Fibroblast of skin of scalp (primary cell): Measurements from ENCODE around the gene CCNE1. TPM values are rescaled to one million over a fixed set of nuclear protein-coding genes. Genes with fewer than 3 reads are reported as not detected.

Experiments used
- DNase-seq: peaks from one replicate; pipeline ENCODE4 v3.0.0-alpha.2; 2013
- polyA plus RNA-seq, 2 experiments: library from polyadenylated mRNA; unstranded; fragments of 120-200 nt; gene quantifications; one replicate each; pipeline ENCODE4 v1.2.1, GENCODE V29; 2013; ENCODE audit not compliant: insufficient read length in 2 of 2

The CCNE1 gene
- 7.4 TPM for polyA plus RNA-seq (2013, experiment 1 of 2; ENCODE audit: insufficient read length)
- 6.5 TPM for polyA plus RNA-seq (2013, experiment 2 of 2; ENCODE audit: insufficient read length)

GRCh38 chr19:29811125-29812079, at the start of gene CCNE1:
CCNE1 (plus strand) TSS chr19:29811991; CDS start chr19:29812556, 565 bp downstream.
- DNase-seq: peak; percentile 92

DNA sequence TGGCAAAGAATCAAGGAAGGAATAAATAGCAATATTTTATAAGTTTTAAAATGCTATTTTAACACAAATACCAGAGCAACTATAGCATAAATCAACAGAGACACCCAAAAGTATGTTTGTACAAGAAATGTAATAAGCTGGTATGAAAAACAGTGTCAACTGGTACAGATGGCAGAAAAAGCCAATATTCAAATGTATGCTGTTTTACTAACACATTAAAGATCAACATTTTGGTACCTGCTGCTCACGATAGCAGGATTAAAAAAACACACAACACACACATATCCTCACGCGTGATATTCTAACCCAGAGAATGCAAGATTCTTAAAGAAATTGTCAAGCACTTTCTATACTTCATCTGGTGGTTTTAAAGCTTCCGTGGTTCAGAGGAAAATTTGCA, 48.6 kb upstream of the CCNE1 start:
- no peak for DNase-seq

DNA sequence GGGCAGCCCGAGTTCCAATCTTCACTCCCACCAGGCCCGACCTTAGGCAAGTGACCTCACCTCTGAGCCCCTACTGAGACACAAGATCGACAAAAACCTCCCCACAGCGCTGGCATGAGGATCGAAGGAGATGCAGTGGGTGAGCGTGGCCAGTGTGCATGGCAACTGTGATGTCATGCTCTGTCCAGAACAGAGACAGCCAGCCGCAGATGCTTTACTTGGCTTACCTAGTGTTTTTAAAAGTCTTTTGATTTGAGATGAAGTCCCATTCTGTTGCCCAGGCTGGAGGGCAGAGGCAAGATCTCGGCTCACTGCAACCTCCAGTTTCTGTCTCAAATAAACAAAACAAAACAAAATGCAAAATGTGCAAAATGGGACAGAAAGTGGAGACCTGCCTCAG, 47.4 kb upstream of the CCNE1 start:
- no peak for DNase-seq

- DNase-seq: no peak
These were observed 45.7 kb upstream of the CCNE1 start for GRCh38 chr19:29766100-29766499.

DNA sequence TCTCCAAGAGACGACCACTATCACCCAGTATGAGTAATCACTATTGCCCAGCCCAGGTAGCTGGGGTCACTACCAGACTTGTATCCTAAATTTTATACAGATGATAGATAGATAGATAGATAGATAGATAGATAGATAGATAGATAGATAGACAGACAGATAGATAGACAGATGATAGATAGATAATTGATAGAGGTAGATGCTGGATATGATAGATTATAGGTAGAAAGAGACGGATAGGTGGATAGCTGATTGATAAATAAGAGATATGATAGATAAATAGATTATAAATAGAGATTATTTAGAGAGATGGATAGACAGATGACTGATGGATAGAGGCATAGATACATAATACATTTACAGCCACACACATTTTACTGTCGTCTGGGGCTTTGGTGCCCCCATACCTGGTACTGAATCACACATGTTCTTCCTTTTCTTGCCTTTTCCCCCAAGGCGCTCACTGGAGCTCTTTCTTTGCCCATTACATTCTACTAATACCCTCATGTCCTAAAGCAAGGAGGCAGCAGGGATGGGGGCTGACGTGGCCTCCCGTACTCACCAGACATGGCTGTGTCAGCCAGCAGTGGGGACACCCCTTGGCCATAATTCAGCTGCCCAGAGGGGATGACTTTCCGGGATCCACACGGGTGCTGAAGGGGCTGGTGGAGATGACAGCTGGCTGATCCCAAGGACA, 44.6 kb upstream of the CCNE1 start:
- DNase-seq: no peak

- DNase-seq: no peak
These were observed 43.6 kb upstream of the CCNE1 start for GRCh38 chr19:29768166-29768565.

DNA sequence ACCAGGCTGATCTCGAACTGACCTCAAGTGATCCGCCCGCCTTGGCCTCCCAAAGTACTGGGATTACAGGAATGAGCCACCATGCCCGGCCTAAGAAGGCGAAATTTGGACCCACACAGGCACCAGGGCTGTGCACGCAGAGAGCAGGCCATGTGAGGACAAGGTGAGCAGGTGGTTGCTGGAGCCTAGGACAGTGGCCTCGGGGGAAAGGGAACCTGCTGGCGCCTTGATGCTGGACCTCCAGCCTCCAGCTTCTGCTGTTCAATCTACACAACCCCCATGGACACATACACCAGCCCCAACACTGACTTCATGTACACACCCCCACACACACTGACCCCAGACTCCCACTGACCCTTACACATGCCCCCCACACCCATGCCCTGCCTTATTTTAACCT, 41.8 kb upstream of the CCNE1 start:
- no peak for DNase-seq

- DNase-seq: no peak
These were observed 41.1 kb upstream of the CCNE1 start for GRCh38 chr19:29770648-29771047.

DNA sequence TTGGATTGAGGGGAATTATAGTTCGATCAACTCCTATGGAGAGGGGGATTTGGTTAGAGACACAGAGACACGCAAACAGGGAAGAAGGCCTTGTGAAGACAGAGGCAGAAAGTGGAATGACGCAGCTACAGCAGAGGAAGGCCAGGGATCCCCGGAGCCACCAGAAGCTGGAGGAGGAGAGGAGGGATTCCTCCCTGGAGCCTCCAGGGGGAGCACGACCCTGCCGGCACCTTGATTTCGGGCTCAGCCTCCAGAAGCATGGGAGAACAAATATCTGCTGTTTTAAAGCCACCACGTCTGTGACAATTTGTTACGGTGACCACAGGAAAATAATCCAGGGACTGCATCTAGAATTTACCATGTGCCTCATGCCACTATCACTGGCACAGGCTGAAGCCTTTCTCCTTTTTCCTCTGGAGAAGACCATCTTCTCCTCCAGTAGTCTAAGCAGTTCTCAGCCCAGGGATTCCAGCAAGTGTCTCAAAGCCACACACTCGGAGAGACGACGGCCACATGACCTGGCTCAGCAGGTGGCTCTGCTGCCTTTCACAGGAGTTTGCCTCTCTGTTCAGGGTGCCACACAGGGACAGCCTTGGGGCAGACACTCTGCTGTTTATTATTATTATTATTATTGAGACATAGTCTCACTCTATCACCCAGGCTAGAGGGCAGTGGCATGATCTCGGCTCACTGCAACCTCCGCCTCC, 39.9 kb upstream of the CCNE1 start:
- DNase-seq: peak; percentile 52

DNA sequence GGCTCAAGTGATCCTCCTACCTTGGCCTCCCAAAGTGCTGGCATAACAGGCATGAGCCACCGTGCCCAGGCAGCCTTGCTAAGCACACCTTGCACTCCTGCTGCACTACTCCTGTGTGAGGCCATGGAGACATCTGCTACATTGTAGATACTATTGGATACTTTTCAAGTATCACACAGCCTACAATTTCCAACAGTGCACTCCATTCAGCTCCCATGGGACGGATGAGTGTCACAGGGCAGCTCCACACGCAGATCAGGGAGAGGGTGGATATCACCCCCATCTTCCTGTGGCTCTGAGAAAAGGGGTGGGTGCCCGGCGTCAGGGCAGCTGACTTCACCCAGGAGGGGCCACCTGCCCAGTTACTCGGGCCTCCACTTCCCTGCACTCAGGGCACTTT, 39.1 kb upstream of the CCNE1 start:
- DNase-seq: no peak

- no peak for DNase-seq
These were observed 38.6 kb upstream of the CCNE1 start for GRCh38 chr19:29773141-29773540.

- DNase-seq: no peak
These were observed 37.7 kb upstream of the CCNE1 start for GRCh38 chr19:29774126-29774525.

GRCh38 chr19:29777781-29778309, 33.9 kb upstream of the CCNE1 start:
- peak; percentile 5 for DNase-seq

- DNase-seq: no peak
These were observed 31.9 kb upstream of the CCNE1 start for GRCh38 chr19:29779921-29780320.

DNA sequence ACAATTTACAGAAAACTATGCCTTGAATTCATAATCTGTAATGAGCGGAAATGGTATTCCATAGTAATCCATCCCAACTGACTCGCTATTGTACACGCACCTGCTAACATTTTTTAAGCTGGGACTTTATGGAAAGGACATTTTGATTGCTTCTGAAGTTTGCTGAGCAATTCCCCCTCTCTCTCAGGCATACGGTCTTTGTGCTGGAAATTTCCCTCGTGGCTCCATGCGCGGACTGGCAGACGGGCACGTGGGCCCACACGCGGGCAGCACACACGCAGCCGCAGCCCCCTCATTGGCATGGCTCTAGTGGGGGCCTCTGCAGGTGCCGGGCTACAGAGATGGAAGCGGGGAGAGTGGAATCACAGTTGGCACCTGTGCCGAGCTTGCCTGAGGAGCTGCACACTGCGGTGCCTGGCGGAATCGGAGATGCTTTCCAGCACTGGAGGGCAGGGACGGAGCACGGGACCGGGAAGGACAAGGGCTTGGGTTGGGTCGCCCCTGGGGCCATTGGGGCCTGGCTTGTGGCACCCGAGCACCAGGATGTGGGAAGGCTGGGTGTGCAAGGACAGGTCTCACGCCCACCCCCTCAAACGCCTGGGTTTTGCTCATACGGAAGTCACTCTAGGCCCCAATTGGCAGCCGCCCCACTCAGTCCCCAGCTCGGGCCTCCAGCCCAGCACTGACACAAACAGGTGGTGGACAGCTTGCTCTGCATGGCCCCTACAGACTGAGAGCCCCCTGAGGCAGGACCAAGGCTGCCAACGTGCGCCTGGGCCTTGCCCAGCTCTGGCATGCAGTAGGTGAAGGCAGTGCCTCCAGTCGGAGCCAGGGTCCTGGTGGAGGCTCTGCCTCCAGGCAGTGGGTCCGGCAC, 30.2 kb upstream of the CCNE1 start:
- DNase-seq: no peak

DNA sequence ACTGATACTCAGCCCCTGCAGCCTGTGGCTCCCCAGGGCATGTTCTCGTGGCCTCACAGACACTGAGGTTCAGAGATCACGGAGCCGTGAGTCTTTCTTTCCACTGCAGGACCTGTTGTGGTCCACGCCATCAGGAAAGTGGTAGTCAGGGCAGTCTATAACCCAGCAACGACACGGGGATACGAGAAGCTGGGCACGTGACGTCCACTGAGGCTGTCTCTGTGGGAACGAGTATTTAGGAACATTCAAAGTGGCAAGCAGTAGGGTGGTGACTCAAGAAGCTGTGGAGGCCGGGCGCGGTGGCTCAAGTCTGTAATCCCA, 29.6 kb upstream of the CCNE1 start:
- DNase-seq: no peak

- no peak for DNase-seq
These were observed 28.1 kb upstream of the CCNE1 start for GRCh38 chr19:29783627-29784190.

DNA sequence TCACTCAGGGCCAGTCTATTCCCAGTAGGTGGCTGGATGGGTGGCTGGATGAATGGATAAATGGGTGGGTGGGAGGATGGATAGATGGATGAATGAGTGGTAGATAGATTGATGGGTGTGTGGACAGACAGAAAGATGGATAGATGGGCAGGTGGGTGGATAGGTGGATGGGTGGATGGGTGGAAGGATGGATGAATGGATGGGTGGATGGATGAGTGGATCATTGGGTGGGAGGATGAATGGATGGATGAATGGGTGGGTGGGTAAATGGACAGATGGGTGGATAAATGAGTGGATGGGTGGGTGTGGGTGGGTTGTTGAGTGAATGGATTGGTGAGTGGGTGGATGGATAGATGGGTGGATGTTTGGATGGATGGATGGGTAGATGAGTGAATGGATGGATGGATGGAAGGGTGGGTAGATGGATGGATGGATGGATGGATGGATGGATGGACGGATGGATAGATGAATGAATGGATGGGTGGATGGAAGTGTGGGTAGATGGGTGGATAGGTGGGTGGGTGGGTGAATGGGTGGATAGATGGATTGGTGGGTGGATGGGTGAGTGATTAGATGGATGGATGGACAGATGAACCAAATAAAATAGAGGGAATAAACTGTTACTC, 27.1 kb upstream of the CCNE1 start:
- no peak for DNase-seq

DNA sequence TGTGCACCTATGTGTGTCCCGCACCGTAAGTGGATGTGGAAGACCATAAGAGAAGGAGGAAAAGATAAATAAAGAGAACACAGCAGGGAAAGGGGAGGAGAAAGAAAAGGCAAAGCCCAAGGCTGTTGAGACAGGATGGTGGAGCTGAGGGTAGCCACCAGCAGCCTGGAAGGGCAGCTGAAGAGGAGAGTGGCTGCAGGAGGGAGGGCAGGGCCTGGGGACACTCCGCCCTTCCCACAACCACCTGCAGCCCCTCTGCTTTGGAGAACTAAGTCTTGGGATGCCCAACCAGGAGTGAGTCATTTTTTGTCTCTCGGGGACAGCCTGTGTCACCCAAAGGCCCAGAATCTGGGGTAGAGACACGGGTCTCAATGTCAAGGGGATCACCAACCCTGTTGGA, 26.4 kb upstream of the CCNE1 start:
- DNase-seq: no peak

DNA sequence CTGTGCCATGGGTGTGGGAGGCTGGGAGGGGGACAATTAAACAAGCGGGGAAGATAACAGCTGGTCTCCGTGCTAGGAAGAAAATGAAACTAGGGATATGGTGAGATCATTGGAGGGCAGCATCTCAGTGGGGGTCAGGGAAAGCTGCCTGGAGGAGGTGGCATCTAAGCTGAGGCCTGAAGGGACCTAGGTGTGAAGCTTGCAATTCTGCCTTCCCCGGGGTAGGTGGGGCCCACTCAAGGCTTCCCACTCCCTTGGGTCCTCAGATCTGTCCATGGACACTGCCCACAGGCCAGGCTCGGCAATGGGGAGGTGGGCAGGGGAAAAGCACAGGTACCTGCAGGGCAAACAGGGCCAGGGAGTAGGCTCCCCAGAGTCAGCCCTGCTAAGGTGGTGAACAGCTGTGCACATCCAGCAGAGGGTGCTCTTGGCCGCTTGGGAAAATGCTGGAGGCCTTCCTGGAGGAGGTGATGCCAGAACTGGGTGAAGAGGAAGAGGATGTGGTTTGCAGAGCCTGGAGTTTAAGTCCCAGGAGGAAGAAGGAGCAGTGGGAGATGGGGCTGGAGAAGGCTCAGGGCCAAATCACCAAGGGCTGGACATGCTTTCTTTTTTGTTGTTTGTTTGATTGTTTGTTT, 25.7 kb upstream of the CCNE1 start:
- DNase-seq: no peak

DNA sequence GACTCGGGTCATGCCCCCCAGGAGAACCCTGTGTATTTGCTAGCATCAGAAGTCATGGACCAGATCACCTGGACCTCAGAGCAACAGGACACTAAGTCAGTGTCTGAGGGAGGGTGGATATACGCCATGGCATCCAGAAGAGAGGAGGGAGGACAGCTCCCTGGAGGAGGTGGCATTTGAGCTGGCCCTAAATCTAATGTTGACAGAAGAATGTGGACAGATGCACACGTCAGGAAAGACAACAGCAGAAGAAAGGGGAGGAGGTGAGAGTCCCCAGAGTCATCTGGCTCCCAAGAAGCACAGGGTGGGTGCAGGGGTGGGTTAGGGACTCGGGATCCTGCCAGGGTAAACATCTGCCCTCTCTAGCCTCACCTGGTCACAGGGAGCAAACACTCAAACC, 24.5 kb upstream of the CCNE1 start:
- DNase-seq: no peak
